ENCODE data around the gene ETV7.
"Not testable (repeated sequence)": the region's sequence is repeated elsewhere in the genome, so short reads cannot be mapped to it uniquely, and the experiment has no call there.

Gene ETV7

GRCh38 chr6:36346486-36347273, 40.8 kb downstream of the ETV7 start:
- TF ChIP-seq, protein P1, sequence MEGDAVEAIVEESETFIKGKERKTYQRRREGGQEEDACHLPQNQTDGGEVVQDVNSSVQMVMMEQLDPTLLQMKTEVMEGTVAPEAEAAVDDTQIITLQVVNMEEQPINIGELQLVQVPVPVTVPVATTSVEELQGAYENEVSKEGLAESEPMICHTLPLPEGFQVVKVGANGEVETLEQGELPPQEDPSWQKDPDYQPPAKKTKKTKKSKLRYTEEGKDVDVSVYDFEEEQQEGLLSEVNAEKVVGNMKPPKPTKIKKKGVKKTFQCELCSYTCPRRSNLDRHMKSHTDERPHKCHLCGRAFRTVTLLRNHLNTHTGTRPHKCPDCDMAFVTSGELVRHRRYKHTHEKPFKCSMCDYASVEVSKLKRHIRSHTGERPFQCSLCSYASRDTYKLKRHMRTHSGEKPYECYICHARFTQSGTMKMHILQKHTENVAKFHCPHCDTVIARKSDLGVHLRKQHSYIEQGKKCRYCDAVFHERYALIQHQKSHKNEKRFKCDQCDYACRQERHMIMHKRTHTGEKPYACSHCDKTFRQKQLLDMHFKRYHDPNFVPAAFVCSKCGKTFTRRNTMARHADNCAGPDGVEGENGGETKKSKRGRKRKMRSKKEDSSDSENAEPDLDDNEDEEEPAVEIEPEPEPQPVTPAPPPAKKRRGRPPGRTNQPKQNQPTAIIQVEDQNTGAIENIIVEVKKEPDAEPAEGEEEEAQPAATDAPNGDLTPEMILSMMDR (IDR thresholded peaks at IDR 0.05; ENCODE audit: insufficient read depth, missing control alignments) = no peak
- no peak for FAIRE-seq
- no peak for DNase-seq (ENCODE audit: insufficient read length, low spot score)

DNA sequence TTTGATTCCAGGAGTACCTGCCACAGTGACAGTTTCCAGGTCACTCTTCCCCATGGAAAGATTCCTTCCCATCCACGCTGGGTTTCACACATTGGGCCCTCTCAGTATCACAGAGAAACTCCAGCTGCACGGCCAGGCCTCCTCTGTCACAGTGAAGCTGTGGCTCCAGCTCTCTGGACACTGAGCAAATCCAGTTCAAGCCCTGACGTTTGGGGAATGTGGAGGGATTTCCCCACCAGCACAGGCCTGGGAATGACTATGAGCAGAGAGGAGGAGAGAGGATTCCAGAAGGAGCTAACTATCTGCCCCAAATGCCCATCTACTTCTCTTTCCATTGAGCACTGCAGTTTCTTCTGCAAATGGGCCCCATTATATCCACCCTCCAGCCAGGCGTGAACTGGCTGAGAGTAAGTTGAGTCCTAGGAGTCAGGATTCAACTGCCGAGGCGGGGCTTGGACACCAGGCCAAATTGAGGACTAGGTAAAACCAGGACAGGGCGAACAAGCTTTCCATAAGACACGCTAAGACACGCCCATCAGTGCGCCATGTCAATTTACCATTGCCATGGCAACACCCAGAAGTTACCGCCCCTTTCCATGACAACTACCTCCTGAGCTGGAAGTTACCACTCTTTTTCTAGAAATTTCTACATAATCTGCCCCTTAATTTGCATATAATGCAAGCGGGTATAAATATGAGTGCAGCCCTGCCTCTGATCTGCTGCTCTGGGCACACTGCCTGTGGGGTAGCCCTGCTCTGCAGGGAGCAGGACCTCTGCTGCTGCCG, 41.6 kb downstream of the ETV7 start:
- no peak for DNase-seq (ENCODE audit: insufficient read length, low spot score)
- FAIRE-seq = no peak
- TF ChIP-seq, protein P1 (IDR thresholded peaks at IDR 0.05; ENCODE audit: insufficient read depth, missing control alignments) = no peak

- no peak for DNase-seq (ENCODE audit: insufficient read length, low spot score)
- TF ChIP-seq, protein P1 (IDR thresholded peaks at IDR 0.05; ENCODE audit: insufficient read depth, missing control alignments) = no peak
- FAIRE-seq = no peak
Measured at GRCh38 chr6:36343109-36343680, 44.3 kb downstream of the ETV7 start.

DNA sequence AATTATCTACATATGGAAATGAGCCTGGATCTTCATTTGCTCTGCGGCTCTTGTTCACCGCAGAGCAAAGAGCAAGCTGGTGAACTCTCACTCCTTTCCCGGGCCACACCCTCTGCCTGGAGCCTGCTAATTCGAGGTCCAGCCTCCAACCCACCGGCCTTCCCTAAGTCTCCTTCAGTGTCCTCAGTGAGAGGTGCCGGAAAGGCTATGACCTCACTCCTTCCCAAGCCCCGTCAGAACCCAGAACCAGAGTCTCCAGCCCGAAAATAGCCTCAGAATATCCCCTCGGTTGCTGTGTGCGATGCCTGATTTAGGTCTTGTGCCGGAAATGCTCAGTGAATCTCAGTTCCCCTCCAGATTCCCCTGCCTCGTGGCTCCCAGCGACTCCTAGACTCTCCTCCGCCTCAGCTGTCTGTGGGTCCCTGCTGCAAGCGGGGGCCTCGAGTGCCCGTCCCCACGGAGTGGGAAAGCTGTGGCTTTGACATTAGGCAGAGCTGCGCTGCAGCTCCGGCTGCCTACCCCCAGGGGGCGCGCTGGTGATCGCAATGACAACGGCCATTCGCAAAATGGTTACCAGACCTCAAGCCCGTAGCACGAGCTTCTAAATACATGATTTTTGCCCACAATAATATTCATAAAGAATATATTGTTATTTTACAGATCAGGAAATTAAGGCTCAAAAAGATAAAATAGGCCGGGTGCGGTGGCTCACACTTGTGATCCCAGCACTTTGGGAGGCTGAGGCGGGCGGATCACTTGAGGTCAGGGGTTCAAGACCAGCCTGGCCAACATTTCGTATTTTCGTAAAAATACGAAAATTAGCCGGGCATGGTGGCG, 46.6 kb downstream of the ETV7 start:
- no peak for FAIRE-seq
- peak; percentile 53 for DNase-seq (ENCODE audit: insufficient read length, low spot score)
- TF ChIP-seq, protein P1 (IDR thresholded peaks at IDR 0.05; ENCODE audit: insufficient read depth, missing control alignments) = peak; percentile 88

GRCh38 chr6:36340306-36340617, 47.2 kb downstream of the ETV7 start:
- no peak for FAIRE-seq
- DNase-seq (ENCODE audit: insufficient read length, low spot score) = no peak
- TF ChIP-seq, protein P1 (IDR thresholded peaks at IDR 0.05; ENCODE audit: insufficient read depth, missing control alignments) = no peak

- TF ChIP-seq, protein P1 (IDR thresholded peaks at IDR 0.05; ENCODE audit: insufficient read depth, missing control alignments) = no peak
- DNase-seq (ENCODE audit: insufficient read length, low spot score) = no peak
- no peak for FAIRE-seq
Measured at GRCh38 chr6:36339146-36339545, 48.3 kb downstream of the ETV7 start.

DNA sequence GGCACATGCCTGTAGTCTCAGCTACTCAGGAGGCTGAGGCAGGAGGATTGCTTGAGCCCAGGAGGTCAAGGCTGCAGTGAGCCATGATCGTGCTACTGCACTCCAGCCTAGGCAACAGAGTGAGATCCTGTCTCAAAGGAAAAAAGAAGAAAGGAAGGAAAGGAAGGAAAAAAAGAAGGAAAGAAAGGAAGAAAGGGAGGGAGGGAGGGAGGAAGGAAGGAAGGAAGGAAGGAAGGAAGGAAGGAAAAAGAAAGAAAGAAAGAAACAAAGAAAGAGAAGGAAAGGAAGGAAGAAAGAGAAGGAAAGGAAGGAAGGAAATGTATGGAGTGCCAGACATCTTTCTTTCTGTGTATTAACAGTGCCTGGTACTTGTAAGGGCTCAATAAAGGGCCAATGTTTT, 49.2 kb downstream of the ETV7 start:
- DNase-seq (ENCODE audit: insufficient read length, low spot score) = not testable (repeated sequence)

More for the DNA sequence above, 49.2 kb downstream of the ETV7 start:
- FAIRE-seq = not testable (repeated sequence)
